Measurements from ENCODE around the gene CCDC134.

DNA sequence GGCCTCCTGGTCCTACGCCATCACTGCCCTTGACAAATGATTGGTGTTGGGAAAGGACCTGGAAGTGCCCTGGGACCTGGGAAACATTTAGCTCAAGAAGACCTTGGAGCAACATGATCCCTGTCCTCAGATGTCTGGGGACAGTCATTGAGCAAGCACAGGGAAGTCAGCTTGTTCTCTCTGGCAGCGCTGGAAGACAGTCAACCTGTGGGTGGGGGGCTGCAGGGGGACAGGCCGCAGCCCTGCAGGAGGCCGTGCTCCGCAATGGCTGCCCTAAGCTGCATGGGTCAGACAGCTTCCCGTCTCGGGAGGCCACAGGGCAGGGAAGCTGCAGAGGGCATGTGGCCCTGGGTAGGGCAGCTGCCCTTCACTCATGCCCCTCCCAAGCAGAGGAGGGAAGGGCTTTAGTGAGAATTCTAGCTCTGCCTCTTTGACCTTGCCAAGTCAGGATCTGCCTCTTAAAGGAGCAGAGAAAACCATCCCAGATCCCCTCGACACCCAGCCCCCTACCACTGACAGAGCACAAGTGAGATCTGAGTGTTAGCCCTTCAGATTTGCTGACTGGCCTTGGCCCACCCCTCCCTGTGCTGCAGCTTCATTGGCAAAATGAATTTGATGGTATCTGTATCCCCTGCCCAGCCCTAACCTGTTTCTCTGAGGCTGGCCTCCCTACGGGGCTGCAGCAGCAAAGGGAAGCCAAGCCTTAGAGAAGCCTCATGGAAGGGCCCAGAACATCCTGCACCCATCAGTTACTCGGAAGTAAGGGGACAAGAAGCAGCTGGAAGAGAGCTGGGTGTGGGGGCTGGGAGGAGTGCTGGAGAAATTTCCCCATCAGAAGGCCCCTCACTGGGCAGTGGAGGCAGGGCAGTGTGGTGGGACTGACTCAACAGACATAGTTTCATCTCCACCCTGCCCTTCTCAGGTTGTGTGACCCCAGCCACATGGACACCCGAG is 26.2 kb downstream of the CCDC134 start:
- TF ChIP-seq, protein P1, sequence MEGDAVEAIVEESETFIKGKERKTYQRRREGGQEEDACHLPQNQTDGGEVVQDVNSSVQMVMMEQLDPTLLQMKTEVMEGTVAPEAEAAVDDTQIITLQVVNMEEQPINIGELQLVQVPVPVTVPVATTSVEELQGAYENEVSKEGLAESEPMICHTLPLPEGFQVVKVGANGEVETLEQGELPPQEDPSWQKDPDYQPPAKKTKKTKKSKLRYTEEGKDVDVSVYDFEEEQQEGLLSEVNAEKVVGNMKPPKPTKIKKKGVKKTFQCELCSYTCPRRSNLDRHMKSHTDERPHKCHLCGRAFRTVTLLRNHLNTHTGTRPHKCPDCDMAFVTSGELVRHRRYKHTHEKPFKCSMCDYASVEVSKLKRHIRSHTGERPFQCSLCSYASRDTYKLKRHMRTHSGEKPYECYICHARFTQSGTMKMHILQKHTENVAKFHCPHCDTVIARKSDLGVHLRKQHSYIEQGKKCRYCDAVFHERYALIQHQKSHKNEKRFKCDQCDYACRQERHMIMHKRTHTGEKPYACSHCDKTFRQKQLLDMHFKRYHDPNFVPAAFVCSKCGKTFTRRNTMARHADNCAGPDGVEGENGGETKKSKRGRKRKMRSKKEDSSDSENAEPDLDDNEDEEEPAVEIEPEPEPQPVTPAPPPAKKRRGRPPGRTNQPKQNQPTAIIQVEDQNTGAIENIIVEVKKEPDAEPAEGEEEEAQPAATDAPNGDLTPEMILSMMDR (conservative IDR thresholded peaks at IDR 0.05), result no peak
- no peak for TF ChIP-seq ZFX (IDR thresholded peaks at IDR 0.05)
